K562 (cell line): ENCODE measurements around the gene RNF114. TPM values are rescaled to one million over a fixed set of nuclear protein-coding genes. Genes with fewer than 3 reads are reported as not detected.

Source experiments
- ARNT ChIP-seq, 2 experiments: fragments of 450-650 bp; IDR thresholded peaks; 2 replicates each; pipeline ENCODE4 v1.6.1; 2016; ENCODE audit warnings: mild to moderate bottlenecking in 1 of 2
- EGR1 ChIP-seq: fragments of 450-650 bp; conservative IDR thresholded peaks from 2 replicates; pipeline ENCODE4 v1.6.1; 2017; ENCODE audit warnings: mild to moderate bottlenecking
- ELF4 ChIP-seq: fragments of 450-650 bp; formaldehyde crosslinking; IDR thresholded peaks from 2 replicates; pipeline ENCODE4 v1.4.0; 2022; ENCODE audit warnings: missing genetic modification characterization
- ESRRB ChIP-seq: fragments of 250-450 bp; sonication (Bioruptor Pico); IDR thresholded peaks from 2 replicates; pipeline ENCODE4 v1.5.0; 2020; ENCODE audit warnings: mild to moderate bottlenecking, moderate library complexity, borderline replicate concordance
- GABPB1 ChIP-seq: sonication (generic); formaldehyde crosslinking; IDR thresholded peaks from 2 replicates; pipeline ENCODE4 v1.8.0; 2022; ENCODE audit warnings: mild to moderate bottlenecking, missing genetic modification reagents
- ILF3 ChIP-seq: fragments of 450-650 bp; IDR thresholded peaks from 2 replicates; pipeline ENCODE4 v1.6.1; 2018; ENCODE audit warnings: antibody characterized with exemption, mild to moderate bottlenecking, moderate library complexity, borderline replicate concordance
- MIER1 ChIP-seq: fragments of 450-650 bp; IDR thresholded peaks from 2 replicates; pipeline ENCODE4 v1.6.1; 2016; ENCODE audit warnings: antibody characterized with exemption, mild to moderate bottlenecking, low read depth
- MTA2 ChIP-seq: fragments of 450-650 bp; IDR thresholded peaks from 2 replicates; pipeline ENCODE4 v1.6.1; 2016; ENCODE audit warnings: low read depth
- NFXL1 ChIP-seq: fragments of 450-650 bp; formaldehyde crosslinking; IDR thresholded peaks from 2 replicates; pipeline ENCODE4 v1.4.0; 2021; ENCODE audit warnings: mild to moderate bottlenecking
- NR2C2 ChIP-seq, 2 experiments: fragments of 200-800 bp in 1 of 2; sonication (Bioruptor generic) in 1 of 2; sonication (generic) in 1 of 2; formaldehyde crosslinking in 1 of 2; IDR thresholded peaks; 2 replicates each; pipeline versions ENCODE4 v1.6.1 to v1.8.0; 2016 to 2022; ENCODE audit warnings: mild to moderate bottlenecking in 1 of 2, missing compliant biosample characterization in 1 of 2, missing genetic modification characterization in 1 of 2, missing genetic modification reagents in 1 of 2
- PHF20 ChIP-seq: fragments of 450-650 bp; IDR thresholded peaks from 2 replicates; pipeline ENCODE4 v1.6.1; 2018; ENCODE audit not compliant: partially characterized antibody
- POLR2A ChIP-seq: fragments of 450-650 bp; conservative IDR thresholded peaks from 2 replicates; pipeline ENCODE4 v1.6.1; 2016
- POLR3G ChIP-seq: IDR thresholded peaks from 2 replicates; pipeline ENCODE4 v1.6.1; 2011; ENCODE audit not compliant: insufficient read length, insufficient replicate concordance; ENCODE audit errors: extremely low read depth
- SRSF1 ChIP-seq: fragments of 200-400 bp; formaldehyde crosslinking; IDR thresholded peaks from 2 replicates; pipeline ENCODE4 v1.6.1; 2017; ENCODE audit warnings: mild to moderate bottlenecking, low read depth, low read length, moderate library complexity
- ZNF24 ChIP-seq: fragments of 450-650 bp; IDR thresholded peaks from 2 replicates; pipeline ENCODE4 v1.6.1; 2016
- polyA plus RNA-seq, 8 experiments: library from polyadenylated mRNA; depleted of rRNA in 4 of 8; stranded (reverse) in 5 of 8; unstranded in 3 of 8; fragments of >200 nt; fragmentation: Nextera tagmentation in 2 of 8; fragmentation: Illumina TruSeq in 1 of 8; extraction: Ambion mirVana in 2 of 8; extraction: Trizol in 1 of 8; gene quantifications; 2 replicates each; pipeline versions ENCODE4 v1.2.1 to v1.2.3, GENCODE V29; 2011 to 2014; ENCODE audit warnings: inconsistent platforms in 1 of 8, missing spikeins in 1 of 8
- total RNA-seq, 7 experiments: library from RNA; depleted of rRNA in 6 of 7; stranded (reverse); fragments of >200 nt in 6 of 7; fragmentation: Illumina TruSeq in 2 of 7; extraction: Trizol in 2 of 7; gene quantifications; 2 replicates each; pipeline versions ENCODE4 v1.2.1 to v1.2.3, GENCODE V29; 2011 to 2021; ENCODE audit warnings: low replicate concordance in 1 of 7
- TF ChIP-seq, protein P1 (sequence below), 2 experiments: fragments of 450-650 bp; conservative IDR thresholded peaks; 2 replicates each; pipeline ENCODE4 v1.6.1; 2017; ENCODE audit warnings: mild to moderate bottlenecking in 2 of 2, moderate library complexity in 2 of 2
- TF ChIP-seq, protein P2 (sequence below): fragments of 200-800 bp; sonication (Bioruptor generic); IDR thresholded peaks from 2 replicates; pipeline ENCODE4 v1.6.1; 2016; ENCODE audit warnings: missing genetic modification characterization, missing compliant biosample characterization
- TF ChIP-seq, protein P3 (sequence below): fragments of 250-450 bp; sonication (Bioruptor Pico); IDR thresholded peaks from 2 replicates; pipeline ENCODE4 v1.8.0; 2022; ENCODE audit warnings: inconsistent platforms
- TF ChIP-seq, protein P4 (sequence below): fragments of 450-650 bp; formaldehyde crosslinking; IDR thresholded peaks from 2 replicates; pipeline ENCODE4 v1.4.0; 2022; ENCODE audit warnings: mild to moderate bottlenecking, moderate library complexity

The RNF114 gene
- total and polyA plus RNA-seq, 9 of the 15 experiments (the other 6 are each of a cell fraction or from before 2014, with no cell fraction given): 38.6 to 111 (median 62.6) TPM

DNA sequence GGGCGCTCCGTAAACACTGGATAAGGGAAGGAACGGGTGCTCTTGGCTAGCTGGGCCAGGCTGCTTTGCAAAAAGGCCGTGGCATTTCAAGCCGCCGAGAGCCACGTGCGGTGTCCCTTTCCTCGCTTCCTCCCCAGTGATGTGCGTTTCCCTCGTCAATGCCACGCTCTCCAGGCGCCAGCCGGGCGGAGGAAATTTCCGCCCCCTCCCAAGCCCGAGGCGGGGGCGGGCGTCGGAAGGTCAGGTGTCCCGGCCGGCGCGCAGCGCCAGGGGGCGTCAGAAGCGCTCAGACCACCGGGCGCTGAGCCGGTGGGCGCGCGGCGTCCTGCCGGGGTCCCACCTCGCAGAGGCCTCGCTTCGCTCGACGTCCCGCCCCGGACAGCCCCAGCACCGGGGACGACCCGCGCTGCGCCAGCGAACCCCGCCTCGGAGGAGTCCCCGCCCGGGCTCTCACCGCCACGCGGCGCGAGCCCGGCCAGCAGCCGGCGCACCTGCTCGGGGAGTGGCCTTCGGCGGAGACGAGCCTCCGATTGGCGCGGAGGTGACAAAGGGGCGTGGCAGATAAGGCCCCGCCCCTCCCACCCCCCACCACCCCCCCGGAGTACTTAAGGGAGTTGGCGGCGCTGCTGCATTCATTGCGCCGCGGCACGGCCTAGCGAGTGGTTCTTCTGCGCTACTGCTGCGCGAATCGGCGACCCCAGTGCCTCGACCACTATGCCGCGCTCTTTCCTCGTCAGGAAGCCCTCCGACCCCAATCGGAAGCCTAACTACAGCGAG lies 46.3 kb downstream of the RNF114 start, which contains the start of gene SNAI1 (continued):
- TF ChIP-seq, protein P1, sequence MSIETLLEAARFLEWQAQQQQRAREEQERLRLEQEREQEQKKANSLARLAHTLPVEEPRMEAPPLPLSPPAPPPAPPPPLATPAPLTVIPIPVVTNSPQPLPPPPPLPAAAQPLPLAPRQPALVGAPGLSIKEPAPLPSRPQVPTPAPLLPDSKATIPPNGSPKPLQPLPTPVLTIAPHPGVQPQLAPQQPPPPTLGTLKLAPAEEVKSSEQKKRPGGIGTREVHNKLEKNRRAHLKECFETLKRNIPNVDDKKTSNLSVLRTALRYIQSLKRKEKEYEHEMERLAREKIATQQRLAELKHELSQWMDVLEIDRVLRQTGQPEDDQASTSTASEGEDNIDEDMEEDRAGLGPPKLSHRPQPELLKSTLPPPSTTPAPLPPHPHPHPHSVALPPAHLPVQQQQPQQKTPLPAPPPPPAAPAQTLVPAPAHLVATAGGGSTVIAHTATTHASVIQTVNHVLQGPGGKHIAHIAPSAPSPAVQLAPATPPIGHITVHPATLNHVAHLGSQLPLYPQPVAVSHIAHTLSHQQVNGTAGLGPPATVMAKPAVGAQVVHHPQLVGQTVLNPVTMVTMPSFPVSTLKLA (conservative IDR thresholded peaks at IDR 0.05): peak; percentile 91 to 92
- TF ChIP-seq PHF20 (peak; percentile 54), ELF4 (peak; percentile 57; the same call in 1 of the 2 replicates), POLR2A (peak; percentile 99), ARNT (IDR thresholded peaks at IDR 0.05) (no peak; a peak in 1 of 4 replicates), MTA2 (no peak), GABPB1 (CRISPR knock-in tag) (peak; percentile 57; the same call in 1 of the 2 replicates), ILF3 (no peak), SRSF1 (no peak), POLR3G (no peak), EGR1 (peak; percentile 99), ZNF24 (peak; percentile 49; the same call in 1 of the 2 replicates), NR2C2 (CRISPR knock-in tag; IDR thresholded peaks at IDR 0.05) (peak; percentile 73; the same call in 1 of the 2 replicates), NR2C2 (tag; IDR thresholded peaks at IDR 0.05) (peak; percentile 68), MIER1 (0 out of 2 replicates have a peak, but pooled peaks have one; percentile 28), ESRRB (CRISPR knock-in tag) (no peak), NFXL1 (CRISPR knock-in tag) (no peak)
- TF ChIP-seq, protein P2, sequence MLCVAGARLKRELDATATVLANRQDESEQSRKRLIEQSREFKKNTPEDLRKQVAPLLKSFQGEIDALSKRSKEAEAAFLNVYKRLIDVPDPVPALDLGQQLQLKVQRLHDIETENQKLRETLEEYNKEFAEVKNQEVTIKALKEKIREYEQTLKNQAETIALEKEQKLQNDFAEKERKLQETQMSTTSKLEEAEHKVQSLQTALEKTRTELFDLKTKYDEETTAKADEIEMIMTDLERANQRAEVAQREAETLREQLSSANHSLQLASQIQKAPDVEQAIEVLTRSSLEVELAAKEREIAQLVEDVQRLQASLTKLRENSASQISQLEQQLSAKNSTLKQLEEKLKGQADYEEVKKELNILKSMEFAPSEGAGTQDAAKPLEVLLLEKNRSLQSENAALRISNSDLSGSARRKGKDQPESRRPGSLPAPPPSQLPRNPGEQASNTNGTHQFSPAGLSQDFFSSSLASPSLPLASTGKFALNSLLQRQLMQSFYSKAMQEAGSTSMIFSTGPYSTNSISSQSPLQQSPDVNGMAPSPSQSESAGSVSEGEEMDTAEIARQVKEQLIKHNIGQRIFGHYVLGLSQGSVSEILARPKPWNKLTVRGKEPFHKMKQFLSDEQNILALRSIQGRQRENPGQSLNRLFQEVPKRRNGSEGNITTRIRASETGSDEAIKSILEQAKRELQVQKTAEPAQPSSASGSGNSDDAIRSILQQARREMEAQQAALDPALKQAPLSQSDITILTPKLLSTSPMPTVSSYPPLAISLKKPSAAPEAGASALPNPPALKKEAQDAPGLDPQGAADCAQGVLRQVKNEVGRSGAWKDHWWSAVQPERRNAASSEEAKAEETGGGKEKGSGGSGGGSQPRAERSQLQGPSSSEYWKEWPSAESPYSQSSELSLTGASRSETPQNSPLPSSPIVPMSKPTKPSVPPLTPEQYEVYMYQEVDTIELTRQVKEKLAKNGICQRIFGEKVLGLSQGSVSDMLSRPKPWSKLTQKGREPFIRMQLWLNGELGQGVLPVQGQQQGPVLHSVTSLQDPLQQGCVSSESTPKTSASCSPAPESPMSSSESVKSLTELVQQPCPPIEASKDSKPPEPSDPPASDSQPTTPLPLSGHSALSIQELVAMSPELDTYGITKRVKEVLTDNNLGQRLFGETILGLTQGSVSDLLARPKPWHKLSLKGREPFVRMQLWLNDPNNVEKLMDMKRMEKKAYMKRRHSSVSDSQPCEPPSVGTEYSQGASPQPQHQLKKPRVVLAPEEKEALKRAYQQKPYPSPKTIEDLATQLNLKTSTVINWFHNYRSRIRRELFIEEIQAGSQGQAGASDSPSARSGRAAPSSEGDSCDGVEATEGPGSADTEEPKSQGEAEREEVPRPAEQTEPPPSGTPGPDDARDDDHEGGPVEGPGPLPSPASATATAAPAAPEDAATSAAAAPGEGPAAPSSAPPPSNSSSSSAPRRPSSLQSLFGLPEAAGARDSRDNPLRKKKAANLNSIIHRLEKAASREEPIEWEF: 0 out of 2 replicates have a peak, but pooled peaks have one; percentile 24
- TF ChIP-seq, protein P3, sequence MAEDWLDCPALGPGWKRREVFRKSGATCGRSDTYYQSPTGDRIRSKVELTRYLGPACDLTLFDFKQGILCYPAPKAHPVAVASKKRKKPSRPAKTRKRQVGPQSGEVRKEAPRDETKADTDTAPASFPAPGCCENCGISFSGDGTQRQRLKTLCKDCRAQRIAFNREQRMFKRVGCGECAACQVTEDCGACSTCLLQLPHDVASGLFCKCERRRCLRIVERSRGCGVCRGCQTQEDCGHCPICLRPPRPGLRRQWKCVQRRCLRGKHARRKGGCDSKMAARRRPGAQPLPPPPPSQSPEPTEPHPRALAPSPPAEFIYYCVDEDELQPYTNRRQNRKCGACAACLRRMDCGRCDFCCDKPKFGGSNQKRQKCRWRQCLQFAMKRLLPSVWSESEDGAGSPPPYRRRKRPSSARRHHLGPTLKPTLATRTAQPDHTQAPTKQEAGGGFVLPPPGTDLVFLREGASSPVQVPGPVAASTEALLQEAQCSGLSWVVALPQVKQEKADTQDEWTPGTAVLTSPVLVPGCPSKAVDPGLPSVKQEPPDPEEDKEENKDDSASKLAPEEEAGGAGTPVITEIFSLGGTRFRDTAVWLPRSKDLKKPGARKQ: no peak
- TF ChIP-seq, protein P4, sequence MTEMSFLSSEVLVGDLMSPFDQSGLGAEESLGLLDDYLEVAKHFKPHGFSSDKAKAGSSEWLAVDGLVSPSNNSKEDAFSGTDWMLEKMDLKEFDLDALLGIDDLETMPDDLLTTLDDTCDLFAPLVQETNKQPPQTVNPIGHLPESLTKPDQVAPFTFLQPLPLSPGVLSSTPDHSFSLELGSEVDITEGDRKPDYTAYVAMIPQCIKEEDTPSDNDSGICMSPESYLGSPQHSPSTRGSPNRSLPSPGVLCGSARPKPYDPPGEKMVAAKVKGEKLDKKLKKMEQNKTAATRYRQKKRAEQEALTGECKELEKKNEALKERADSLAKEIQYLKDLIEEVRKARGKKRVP (CRISPR knock-in tag): no peak
